MCF 10A (cell line): ENCODE data around the gene EGLN1. TPM values are rescaled to one million over a fixed set of nuclear protein-coding genes. Genes with fewer than 3 reads are reported as not detected.

Experiments used
- BruUV-seq: library from RNA; stranded (reverse); fragments of 400-500 nt; replicated peaks from 2 replicates; lab custom pipeline; 2021; lab: Mats Ljungman, UMichigan
- CTCF ChIA-PET: fragments of 300-600 bp; sonication (Branson Sonifier 250); formaldehyde crosslinking; extraction: SDS; loops from one replicate; lab custom pipeline; 2021; ENCODE audit warnings: antibody characterized with exemption, inconsistent platforms; lab: Yijun Ruan, JAX
- POLR2A ChIA-PET: fragments of 300-600, 350-650 bp; sonication (Branson Sonifier 250); formaldehyde crosslinking; extraction: SDS; loops from one replicate; lab custom pipeline; 2020; ENCODE audit warnings: antibody characterized with exemption, inconsistent platforms; lab: Yijun Ruan, JAX
- DNase-seq: peaks from one replicate; pipeline ENCODE4 v3.0.0-alpha.2; 2018; ENCODE audit not compliant: unreplicated experiment
- H3K27ac Mint-ChIP-seq: one replicate; pipeline ENCODE4 v1.8.0; 2022; ENCODE audit warnings: mild to moderate bottlenecking, low read depth, mixed read lengths; ENCODE audit not compliant: unreplicated experiment
- H3K27me3 Mint-ChIP-seq: one replicate; pipeline ENCODE4 v1.8.0; 2022; ENCODE audit warnings: mixed read lengths; ENCODE audit not compliant: insufficient read depth, unreplicated experiment
- H3K36me3 Mint-ChIP-seq: one replicate; pipeline ENCODE4 v1.8.0; 2022; ENCODE audit warnings: mild to moderate bottlenecking, moderate library complexity, mixed read lengths; ENCODE audit not compliant: insufficient read depth, unreplicated experiment
- H3K4me1 Mint-ChIP-seq: one replicate; pipeline ENCODE4 v1.8.0; 2022; ENCODE audit warnings: mixed read lengths; ENCODE audit not compliant: insufficient read depth, unreplicated experiment
- H3K4me3 Mint-ChIP-seq: one replicate; pipeline ENCODE4 v1.8.0; 2022; ENCODE audit warnings: mild to moderate bottlenecking, moderate library complexity, mixed read lengths; ENCODE audit not compliant: unreplicated experiment
- H3K9me3 Mint-ChIP-seq: one replicate; pipeline ENCODE4 v1.8.0; 2022; ENCODE audit warnings: mixed read lengths; ENCODE audit not compliant: unreplicated experiment
- CTCF ChIP-seq: fragments of 200-600 bp; IDR thresholded peaks from one replicate; pipeline ENCODE4 v1.8.0; 2022; ENCODE audit warnings: antibody characterized with exemption, mild to moderate bottlenecking; ENCODE audit not compliant: unreplicated experiment
- intact Hi-C: fragments of 100-400 bp; cut with micrococcal nuclease; formaldehyde crosslinking; loops from 2 replicates; pipeline ENCODE4 v1.14.1; 2022
- total RNA-seq: library from RNA; stranded (reverse); gene quantifications from 2 replicates; pipeline ENCODE4 v1.2.3, GENCODE V29; 2022

The EGLN1 gene
- total RNA-seq, 1 experiment from 2014 or later, result 68.8 TPM

GRCh38 chr1:231424950-231425805 is 3.1 kb upstream of the EGLN1 start:
- DNase-seq, result no peak
- peaks cover 7% of the 10 kb centered on the region for H3K4me1 Mint-ChIP-seq
- no peaks in the 10 kb centered on the region for H3K36me3 Mint-ChIP-seq
- H3K27me3 Mint-ChIP-seq, result no peaks in the 10 kb centered on the region
- ChIA-PET POLR2A (interaction anchor here (0.9 to 3.3 kb wide), 8 partner anchors 21 to 165 kb away, joined by 3 to 50 read pairs (median 4); partner anchors contain the start of genes EXOC8 and SPRTN), CTCF (interaction anchor here (0.6 to 1.1 kb wide), 5 partner anchors 68 to 1178 kb away, joined by 3 to 4 read pairs (median 3); partner anchors contain the start of gene SPRTN)
- H3K9me3 Mint-ChIP-seq, result peaks cover 6% of the 10 kb centered on the region
- no TSS peak for BruUV-seq
- intact Hi-C loops, result no loop called here
- no peak overlapping the region for H3K4me3 Mint-ChIP-seq
- TF ChIP-seq CTCF, result no peak
- no peak overlapping the region for H3K27ac Mint-ChIP-seq

GRCh38 chr1:231423648-231424047 is 1.6 kb upstream of the EGLN1 start:
- Mint-ChIP-seq H3K4me3 (peak overlapping the region; percentile 82), H3K27me3 (no peaks in the 10 kb centered on the region), H3K27ac (peak overlapping the region; percentile 87), H3K4me1 (peaks cover 20% of the 10 kb centered on the region), H3K9me3 (no peaks in the 10 kb centered on the region), H3K36me3 (no peaks in the 10 kb centered on the region)
- peak; percentile 30 for DNase-seq
- POLR2A ChIA-PET, result interaction anchor here (0.5 to 3.3 kb wide), 23 partner anchors 9 to 182 kb away, joined by 3 to 50 read pairs (median 3); partner anchors contain the start of genes EXOC8, SPRTN and TSNAX
- BruUV-seq, result no TSS peak
- intact Hi-C loops, result no loop called here
- TF ChIP-seq CTCF, result no peak
- CTCF ChIA-PET, result interaction anchor here (0.5 to 1.4 kb wide), 7 partner anchors 13 to 165 kb away, joined by 3 to 6 read pairs (median 3); partner anchors contain the start of genes EXOC8 and SPRTN

GRCh38 chr1:231422798-231423309 is 767 bp upstream of the EGLN1 start:
- H3K27ac Mint-ChIP-seq, result peak overlapping the region; percentile 87
- TF ChIP-seq CTCF, result no peak
- BruUV-seq, result TSS peak; percentile 61
- intact Hi-C loops, result loop anchor here (1.0 kb wide), 4 partner anchors 64 to 167 kb away; partner anchors contain the start of gene TSNAX
- ChIA-PET CTCF (interaction anchor here (0.5 to 1.4 kb wide), 6 partner anchors 12 to 109 kb away, joined by 3 to 6 read pairs (median 3); partner anchors contain the start of genes EXOC8 and SPRTN), POLR2A (interaction anchor here (0.8 to 9.9 kb wide), 14 partner anchors 8 to 105 kb away, joined by 3 to 247 read pairs (median 5); partner anchors contain the start of genes EXOC8, SPRTN and TSNAX)
- H3K27me3 Mint-ChIP-seq, result no peaks in the 10 kb centered on the region
- H3K4me1 Mint-ChIP-seq, result peaks cover 28% of the 10 kb centered on the region
- H3K9me3 Mint-ChIP-seq, result no peaks in the 10 kb centered on the region
- H3K4me3 Mint-ChIP-seq, result peak overlapping the region; percentile 82
- H3K36me3 Mint-ChIP-seq, result no peaks in the 10 kb centered on the region
- no peak for DNase-seq
